Colonic mucosa (tissue), 4 donors: ENCODE measurements around the gene AMH. TPM values are rescaled to one million over a fixed set of nuclear protein-coding genes. Genes with fewer than 3 reads are reported as not detected.

ENCODE experiments used
- DNase-seq: peaks from one replicate; pipeline ENCODE4 v3.0.0-alpha.2; 2020
- H3K27ac ChIP-seq: fragments of 200-600 bp; one replicate; pipeline ENCODE4 v1.8.0; 2021
- H3K27me3 ChIP-seq: fragments of 200-600 bp; one replicate; pipeline ENCODE4 v1.8.0; 2021
- H3K36me3 ChIP-seq: fragments of 200-600 bp; one replicate; pipeline ENCODE4 v1.8.0; 2021
- H3K4me1 ChIP-seq: fragments of 200-600 bp; one replicate; pipeline ENCODE4 v1.8.0; 2021; ENCODE audit warnings: mild to moderate bottlenecking
- H3K4me3 ChIP-seq: fragments of 200-600 bp; one replicate; pipeline ENCODE4 v1.8.0; 2021
- H3K9ac ChIP-seq, 2 donors: one replicate each; pipeline ENCODE4 v1.7.0; 2013; ENCODE audit warnings: control low read depth in 2 of 2, low read depth in 2 of 2, low read length in 2 of 2
- H3K9me3 ChIP-seq: fragments of 200-600 bp; one replicate; pipeline ENCODE4 v1.8.0; 2021
- intact Hi-C: fragments of 100-400 bp; cut with DNase I; formaldehyde crosslinking; loops from one replicate; pipeline ENCODE4 v1.14.1; 2022
- total RNA-seq, 2 donors: library from RNA; stranded (reverse); fragmentation: NEBNext Ultra II Directional in 1 of 2; extraction: Animal tissue kit (Norgen Biotek cat#: 25700) in 1 of 2; gene quantifications; one replicate each; pipeline ENCODE4 v1.2.1, GENCODE V29; 2021
- TF ChIP-seq, protein P1 (sequence below): fragments of 200-600 bp; IDR thresholded peaks from one replicate; pipeline ENCODE4 v1.8.0; 2022; ENCODE audit warnings: antibody characterized with exemption, mild to moderate bottlenecking
- donor health status: healthy.
- donor health status: DM: no; HTN: no; CAD: no.
- donor health status: DM: no; HTN: no; CAD: no.

Gene AMH
- total RNA-seq, 2 donors from 2014 or later: 0.90 to 5.1 TPM

DNA sequence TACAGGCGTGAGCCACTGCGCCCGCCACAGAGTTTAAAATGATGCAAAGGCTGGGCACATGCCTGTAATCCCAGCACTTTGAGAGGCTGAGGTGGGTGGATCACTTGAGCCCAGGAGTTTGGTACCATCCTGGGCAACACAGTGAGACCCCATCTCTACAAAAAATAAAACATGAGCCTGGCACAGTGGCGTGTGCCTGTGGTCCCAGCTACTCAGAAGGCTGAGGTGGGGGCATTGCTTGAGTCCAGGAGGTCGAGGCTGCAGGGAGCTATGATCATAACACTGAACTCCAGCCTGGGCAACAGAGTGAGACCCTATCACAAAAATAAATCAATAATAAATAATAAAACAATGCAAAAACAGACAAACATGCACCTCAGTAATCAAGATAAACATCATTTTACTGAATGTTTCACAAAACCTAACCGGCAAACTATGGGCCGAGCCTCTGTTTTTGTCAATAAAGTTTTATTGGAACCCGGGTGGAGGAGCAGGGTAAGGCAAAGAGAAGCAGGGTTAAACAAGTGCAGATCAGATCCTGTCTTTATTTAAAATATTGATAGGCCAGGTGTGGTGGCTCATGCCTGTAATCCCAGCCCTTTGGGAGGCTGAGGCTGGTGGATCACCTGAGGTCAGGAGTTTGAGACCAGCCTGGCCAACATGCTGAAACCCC lies 34.8 kb downstream of the AMH start:
- peaks cover 18% of the 10 kb centered on the region for H3K27me3 ChIP-seq
- intact Hi-C loops: no loop called here
- no peaks in the 10 kb centered on the region for H3K9me3 ChIP-seq

DNA sequence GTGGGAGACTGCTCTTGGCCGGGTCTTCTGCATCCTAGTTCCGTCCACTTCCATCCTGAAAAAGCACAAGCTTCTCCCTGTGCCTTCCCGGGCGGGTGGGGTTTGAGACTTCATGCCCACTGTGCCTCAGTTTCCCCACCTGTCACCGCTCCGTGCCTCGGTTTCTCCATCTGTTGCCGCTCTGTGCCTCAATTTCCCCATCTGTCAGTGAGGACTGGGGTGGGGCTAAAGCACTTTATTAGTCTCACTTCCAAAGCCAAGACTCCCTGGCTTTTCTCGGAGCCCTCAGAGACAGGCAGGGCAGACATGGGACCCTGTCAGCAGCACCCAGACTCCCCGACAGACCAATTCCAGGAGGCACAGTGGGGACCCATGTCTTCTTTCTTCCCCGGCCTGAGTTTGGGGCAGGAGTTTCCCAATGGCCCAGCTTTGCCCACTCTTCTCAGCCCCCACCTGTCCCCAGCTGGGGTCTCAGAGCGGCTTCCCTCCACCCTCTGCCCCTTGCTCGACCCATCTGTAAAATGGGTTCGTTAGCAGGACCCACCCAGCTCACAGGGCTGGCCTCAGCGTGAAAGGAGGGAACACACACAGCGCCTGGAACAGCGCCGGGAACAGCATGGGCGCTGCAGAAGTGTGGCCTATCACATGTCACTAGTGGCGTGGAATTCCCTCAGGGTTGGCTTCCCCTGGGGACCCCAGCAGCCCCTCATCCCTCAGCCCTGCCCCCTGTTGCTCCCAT lies 37.4 kb downstream of the AMH start:
- no peak overlapping the region for H3K9ac ChIP-seq
- H3K27me3 ChIP-seq: peaks cover 43% of the 10 kb centered on the region
- H3K4me1 ChIP-seq: peaks cover 11% of the 10 kb centered on the region
- TF ChIP-seq, protein P1, sequence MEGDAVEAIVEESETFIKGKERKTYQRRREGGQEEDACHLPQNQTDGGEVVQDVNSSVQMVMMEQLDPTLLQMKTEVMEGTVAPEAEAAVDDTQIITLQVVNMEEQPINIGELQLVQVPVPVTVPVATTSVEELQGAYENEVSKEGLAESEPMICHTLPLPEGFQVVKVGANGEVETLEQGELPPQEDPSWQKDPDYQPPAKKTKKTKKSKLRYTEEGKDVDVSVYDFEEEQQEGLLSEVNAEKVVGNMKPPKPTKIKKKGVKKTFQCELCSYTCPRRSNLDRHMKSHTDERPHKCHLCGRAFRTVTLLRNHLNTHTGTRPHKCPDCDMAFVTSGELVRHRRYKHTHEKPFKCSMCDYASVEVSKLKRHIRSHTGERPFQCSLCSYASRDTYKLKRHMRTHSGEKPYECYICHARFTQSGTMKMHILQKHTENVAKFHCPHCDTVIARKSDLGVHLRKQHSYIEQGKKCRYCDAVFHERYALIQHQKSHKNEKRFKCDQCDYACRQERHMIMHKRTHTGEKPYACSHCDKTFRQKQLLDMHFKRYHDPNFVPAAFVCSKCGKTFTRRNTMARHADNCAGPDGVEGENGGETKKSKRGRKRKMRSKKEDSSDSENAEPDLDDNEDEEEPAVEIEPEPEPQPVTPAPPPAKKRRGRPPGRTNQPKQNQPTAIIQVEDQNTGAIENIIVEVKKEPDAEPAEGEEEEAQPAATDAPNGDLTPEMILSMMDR: no peak
- H3K4me3 ChIP-seq: no peak overlapping the region
- H3K9me3 ChIP-seq: no peaks in the 10 kb centered on the region
- no peak overlapping the region for H3K27ac ChIP-seq
- H3K36me3 ChIP-seq: no peaks in the 10 kb centered on the region
- intact Hi-C loops: no loop called here
- DNase-seq: no peak

More for the DNA sequence above, 34.8 kb downstream of the AMH start:
- H3K36me3 ChIP-seq: no peaks in the 10 kb centered on the region
- no peak overlapping the region for H3K4me3 ChIP-seq
- DNase-seq: no peak
- H3K9ac ChIP-seq: no peak overlapping the region
- no peak overlapping the region for H3K27ac ChIP-seq
- TF ChIP-seq, protein P1: no peak
- no peaks in the 10 kb centered on the region for H3K4me1 ChIP-seq

DNA sequence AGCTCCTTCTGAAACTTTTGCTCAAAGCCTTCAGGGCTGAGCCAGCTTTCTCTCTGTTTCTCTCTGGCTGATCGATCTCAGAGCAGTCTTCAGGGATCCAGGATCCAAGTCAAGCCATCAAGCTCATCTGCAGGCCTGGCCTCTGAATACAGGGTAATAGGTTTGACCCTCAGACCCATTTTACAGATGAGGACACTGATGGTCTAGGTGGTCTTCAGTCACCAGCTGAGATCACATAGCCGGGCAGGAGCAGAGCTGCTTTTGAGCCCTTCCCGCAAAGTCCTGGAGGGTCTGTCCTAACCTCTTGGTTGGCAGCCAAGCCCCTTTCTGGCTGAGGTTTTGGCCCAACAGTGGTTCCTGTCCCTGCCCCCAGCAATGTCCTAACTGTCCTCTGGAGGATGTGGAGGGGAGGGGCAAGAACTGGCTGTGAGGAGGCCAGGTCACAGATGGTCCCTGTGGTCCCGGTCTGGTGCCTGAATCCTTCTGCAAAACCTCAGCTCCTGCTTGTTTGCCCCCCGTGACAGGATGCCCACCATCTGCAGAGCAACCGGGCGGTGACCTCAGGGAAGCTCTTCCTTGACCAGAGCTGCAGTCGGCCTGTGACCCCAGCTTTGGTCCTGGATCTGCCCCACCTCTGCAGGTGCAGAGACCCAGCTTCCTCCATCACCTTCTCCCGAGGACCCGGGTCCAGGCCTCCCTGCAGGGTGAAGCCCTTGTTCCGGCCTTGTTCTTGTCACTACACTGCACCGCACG lies 38.6 kb downstream of the AMH start:
- Histone ChIP-seq H3K27me3 (peaks cover 39% of the 10 kb centered on the region), H3K4me1 (peaks cover 11% of the 10 kb centered on the region), H3K9ac (no peak overlapping the region), H3K27ac (no peak overlapping the region), H3K9me3 (no peaks in the 10 kb centered on the region), H3K4me3 (no peak overlapping the region), H3K36me3 (no peaks in the 10 kb centered on the region)
- TF ChIP-seq, protein P1: no peak
- DNase-seq: no peak
- intact Hi-C loops: no loop called here

DNA sequence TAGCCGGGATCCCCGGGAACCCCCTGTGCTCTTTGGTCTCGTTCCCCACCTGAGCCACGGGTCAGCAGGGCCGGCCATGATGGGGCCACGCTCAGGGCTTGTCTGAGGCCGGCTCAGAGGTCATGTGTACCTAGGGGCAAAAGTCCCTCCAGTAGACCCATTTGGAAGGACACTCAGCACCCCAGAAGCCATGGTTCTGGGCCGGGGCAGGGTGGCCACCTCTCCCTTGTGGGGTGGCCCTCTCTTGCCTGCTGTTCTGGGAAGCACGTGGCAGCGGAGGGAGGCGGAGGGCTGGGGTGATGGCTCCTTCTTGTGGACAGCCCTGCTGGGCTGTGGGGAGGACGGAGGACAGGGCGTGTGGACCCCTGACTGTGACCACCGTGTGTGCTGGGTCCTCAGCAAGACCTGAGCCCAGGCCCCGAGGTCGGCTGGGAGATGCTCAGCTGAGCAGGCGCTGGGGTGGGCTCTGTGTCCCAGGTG lies 39.3 kb downstream of the AMH start:
- Histone ChIP-seq H3K27ac (no peak overlapping the region), H3K9ac (no peak overlapping the region)
- intact Hi-C loops: no loop called here

More for the DNA sequence above, 39.3 kb downstream of the AMH start:
- no peaks in the 10 kb centered on the region for H3K9me3 ChIP-seq
- DNase-seq: no peak
- no peaks in the 10 kb centered on the region for H3K36me3 ChIP-seq
- TF ChIP-seq, protein P1: no peak
- H3K27me3 ChIP-seq: peaks cover 34% of the 10 kb centered on the region
- peaks cover 11% of the 10 kb centered on the region for H3K4me1 ChIP-seq
- H3K4me3 ChIP-seq: no peak overlapping the region
